H1 (cell line): ENCODE results near the gene FBXO7. TPM values are rescaled to one million over a fixed set of nuclear protein-coding genes. Genes with fewer than 3 reads are reported as not detected.

Source experiments
- CTCF ChIA-PET: fragments of 300-600 bp; sonication (Branson Sonifier 250); formaldehyde crosslinking; loops from one replicate; lab custom pipeline; 2021; ENCODE audit not compliant: partially characterized antibody; lab: Charles Lee
- POLR2A ChIA-PET: fragments of 300-600 bp; sonication (Branson Sonifier 250); formaldehyde crosslinking; loops from one replicate; lab custom pipeline; 2021; ENCODE audit warnings: inconsistent platforms; ENCODE audit not compliant: partially characterized antibody; lab: Charles Lee
- DNase-seq, 2 experiments: peaks; one replicate each; pipeline versions ENCODE4 v3.0.0 to v3.0.0-alpha.2; 2010 to 2022; ENCODE audit warnings: low spot score in 2 of 2, low read depth in 1 of 2, mixed read lengths in 1 of 2
- FAIRE-seq: peaks from 2 replicates; lab custom pipeline; 2011; peaks lifted over from hg19 to GRCh38; lab: Jason Lieb, UNC
- H2AFZ ChIP-seq: 2 replicates; pipeline ENCODE4 v1.8.1; 2012; ENCODE audit warnings: low read length, inconsistent platforms
- H2AK5ac ChIP-seq: 2 replicates; pipeline ENCODE4 v1.6.1; 2013; ENCODE audit warnings: low read depth, low read length
- H2BK120ac ChIP-seq: replicated peaks from 2 replicates; pipeline ENCODE3; 2013; ENCODE audit warnings: low read depth, low read length, inconsistent platforms
- H2BK12ac ChIP-seq: 2 replicates; pipeline ENCODE4 v1.6.1; 2013; ENCODE audit warnings: low read depth, low read length
- H2BK15ac ChIP-seq: 2 replicates; pipeline ENCODE4 v1.6.1; 2013; ENCODE audit warnings: low read length
- H2BK20ac ChIP-seq: 2 replicates; pipeline ENCODE4 v1.6.1; 2013; ENCODE audit warnings: low read length
- H2BK5ac ChIP-seq: 2 replicates; pipeline ENCODE4 v1.6.1; 2013; ENCODE audit warnings: low read depth, low read length
- H3K14ac ChIP-seq: 2 replicates; pipeline ENCODE4 v1.6.1; 2013; ENCODE audit warnings: inconsistent platforms; ENCODE audit not compliant: insufficient read length
- H3K18ac ChIP-seq: 2 replicates; pipeline ENCODE4 v1.6.1; 2013; ENCODE audit warnings: low read length; ENCODE audit errors: extremely low read depth
- H3K23ac ChIP-seq: 2 replicates; pipeline ENCODE4 v1.6.1; 2013; ENCODE audit warnings: inconsistent platforms; ENCODE audit not compliant: insufficient read length
- H3K23me2 ChIP-seq: 2 replicates; pipeline ENCODE4 v1.6.1; 2013; ENCODE audit warnings: low read depth, low read length
- H3K27ac ChIP-seq: 2 replicates; pipeline ENCODE4 v1.6.1; 2011; ENCODE audit warnings: low read depth, low read length, inconsistent platforms
- H3K27me3 ChIP-seq, 4 experiments: replicated peaks in 1 of 4; 1 replicate in 1 of 4; 2 replicates in 3 of 4; pipeline versions ENCODE4 v1.6.1 to v1.8.1; 2011 to 2013; ENCODE audit warnings: low read length in 3 of 4, mild to moderate bottlenecking in 3 of 4, inconsistent platforms in 2 of 4, mixed read lengths in 2 of 4, moderate library complexity in 1 of 4; ENCODE audit not compliant: control insufficient read depth in 3 of 4, insufficient read depth in 3 of 4; ENCODE audit errors: extremely low read depth in 1 of 4
- H3K36me3 ChIP-seq, 4 experiments: 2 replicates each; pipeline versions ENCODE4 v1.6.1 to v1.8.1; 2011 to 2013; ENCODE audit warnings: mild to moderate bottlenecking in 4 of 4, low read length in 3 of 4, moderate library complexity in 2 of 4, control low read depth in 1 of 4, inconsistent platforms in 1 of 4; ENCODE audit not compliant: insufficient read depth in 4 of 4, control insufficient read depth in 2 of 4
- H3K4ac ChIP-seq: replicated peaks from 2 replicates; pipeline ENCODE3; 2013; ENCODE audit warnings: low read length, low read depth, mixed read lengths, inconsistent platforms; ENCODE audit not compliant: insufficient read length
- H3K4me1 ChIP-seq, 4 experiments: replicated peaks in 1 of 4; 1 replicate in 1 of 4; 2 replicates in 3 of 4; pipeline versions ENCODE4 v1.6.1 to v1.8.1; 2011 to 2013; ENCODE audit warnings: low read length in 3 of 4, inconsistent platforms in 2 of 4, mixed read lengths in 1 of 4; ENCODE audit not compliant: insufficient read depth in 4 of 4, control insufficient read depth in 3 of 4
- H3K4me2 ChIP-seq, 2 experiments: 2 replicates each; pipeline versions ENCODE4 v1.6.1 to v1.8.1; 2011 to 2013; ENCODE audit warnings: low read depth in 2 of 2, low read length in 2 of 2, control low read depth in 1 of 2, inconsistent platforms in 1 of 2, mild to moderate bottlenecking in 1 of 2; ENCODE audit not compliant: insufficient read depth in 1 of 2
- H3K4me3 ChIP-seq, 4 experiments: fragments of 200-600, 300-600 bp in 1 of 4; sonication (generic), shearing (Covaris generic), sonication (Bioruptor Twin) in 1 of 4; 2 replicates each; pipeline versions ENCODE4 v1.5.1 to v1.8.1; 2011 to 2016; ENCODE audit warnings: low read length in 4 of 4, low read depth in 3 of 4, control low read depth in 2 of 4, inconsistent platforms in 2 of 4, mild to moderate bottlenecking in 2 of 4, mixed read lengths in 1 of 4, moderate library complexity in 1 of 4; ENCODE audit not compliant: insufficient read depth in 2 of 4; ENCODE audit errors: extremely low read depth in 1 of 4
- H3K56ac ChIP-seq: replicated peaks from 2 replicates; pipeline ENCODE3; 2013; ENCODE audit warnings: low read depth, mild to moderate bottlenecking, mixed read lengths, low read length, inconsistent platforms; ENCODE audit not compliant: insufficient read length
- H3K79me1 ChIP-seq: 2 replicates; pipeline ENCODE4 v1.6.1; 2013; ENCODE audit warnings: low read depth, low read length, control low read depth
- H3K79me2 ChIP-seq, 2 experiments: 2 replicates each; pipeline versions ENCODE4 v1.6.1 to v1.8.1; 2012 to 2013; ENCODE audit warnings: low read length in 2 of 2, mild to moderate bottlenecking in 2 of 2, inconsistent platforms in 1 of 2; ENCODE audit not compliant: insufficient read depth in 2 of 2, control insufficient read depth in 1 of 2
- H3K9ac ChIP-seq, 4 experiments: replicated peaks in 1 of 4; 1 replicate in 1 of 4; 2 replicates in 3 of 4; pipeline versions ENCODE4 v1.6.1 to v1.8.1; 2011 to 2013; ENCODE audit warnings: low read depth in 3 of 4, low read length in 3 of 4, control low read depth in 2 of 4, mild to moderate bottlenecking in 2 of 4, moderate library complexity in 2 of 4, inconsistent platforms in 1 of 4; ENCODE audit errors: extremely low read depth in 1 of 4
- H3K9me3 ChIP-seq, 2 experiments: 2 replicates each; pipeline versions ENCODE4 v1.6.1 to v1.8.1; 2012 to 2013; ENCODE audit warnings: mild to moderate bottlenecking in 2 of 2, moderate library complexity in 2 of 2, control low read depth in 1 of 2, inconsistent platforms in 1 of 2, low read depth in 1 of 2, low read length in 1 of 2, mixed read lengths in 1 of 2; ENCODE audit not compliant: insufficient read depth in 2 of 2
- H4K20me1 ChIP-seq, 2 experiments: replicated peaks in 1 of 2; 2 replicates each; pipeline versions ENCODE3 to v1.8.1; 2011 to 2013; ENCODE audit warnings: inconsistent platforms in 2 of 2, low read length in 2 of 2, mild to moderate bottlenecking in 1 of 2; ENCODE audit not compliant: insufficient read depth in 2 of 2, control insufficient read depth in 1 of 2
- H4K5ac ChIP-seq: 2 replicates; pipeline ENCODE4 v1.6.1; 2013; ENCODE audit warnings: low read length, low read depth, mixed read lengths, inconsistent platforms; ENCODE audit not compliant: insufficient read length
- H4K8ac ChIP-seq: 2 replicates; pipeline ENCODE4 v1.8.0; 2013; ENCODE audit warnings: mild to moderate bottlenecking, moderate library complexity, low read length, inconsistent platforms; ENCODE audit not compliant: insufficient read depth; ENCODE audit errors: extremely low read depth
- H4K91ac ChIP-seq: replicated peaks from 2 replicates; pipeline ENCODE3; 2013; ENCODE audit warnings: low read length, mixed read lengths, inconsistent platforms; ENCODE audit not compliant: insufficient read length
- CREB1 ChIP-seq: IDR thresholded peaks from 2 replicates; pipeline ENCODE4 v1.6.1; 2012; ENCODE audit warnings: inconsistent platforms
- EGR1 ChIP-seq: IDR thresholded peaks from 2 replicates; pipeline ENCODE4 v1.6.1; 2011; ENCODE audit warnings: low read depth, low read length, borderline replicate concordance
- JUND ChIP-seq: IDR thresholded peaks from 2 replicates; pipeline ENCODE4 v1.6.1; 2011; ENCODE audit warnings: mild to moderate bottlenecking, improper control_type of control experiment, low read length
- MAFK ChIP-seq: IDR thresholded peaks from 2 replicates; pipeline ENCODE4 v1.6.1; 2012; ENCODE audit warnings: low read depth, mild to moderate bottlenecking, improper control_type of control experiment, low read length
- PHF8 ChIP-seq: fragments of 200-600 bp; sonication (generic); conservative IDR thresholded peaks from 2 replicates; pipeline ENCODE4 v1.7.1; 2012; ENCODE audit warnings: low read depth, mild to moderate bottlenecking, inconsistent platforms, low read length, moderate library complexity
- TAF7 ChIP-seq: optimal IDR thresholded peaks from 2 replicates; pipeline ENCODE3; 2011; ENCODE audit warnings: low read depth, mild to moderate bottlenecking, inconsistent platforms, low read length, moderate library complexity, borderline replicate concordance
- TBP ChIP-seq: IDR thresholded peaks from 2 replicates; pipeline ENCODE4 v1.6.1; 2011; ENCODE audit warnings: low read depth, low read length, improper control_type of control experiment
- ZNF274 ChIP-seq: IDR thresholded peaks from 2 replicates; pipeline ENCODE4 v1.7.0; 2012; ENCODE audit warnings: low read length, borderline replicate concordance; ENCODE audit errors: extremely low read depth
- WGBS, 2 experiments: shearing (Covaris generic) in 1 of 2; methylation state at CpG; one replicate each; pipeline versions ENCODE4 v1.1.6 to v1.1.7; 2013 to 2015; ENCODE audit warnings: low lambda C conversion rate in 2 of 2, mixed read lengths in 2 of 2, inconsistent platforms in 1 of 2, low coverage in 1 of 2, missing lambda C conversion rate in 1 of 2; ENCODE audit not compliant: insufficient replicate concordance in 2 of 2, insufficient coverage in 1 of 2, insufficient read length in 1 of 2; ENCODE audit errors: extremely low coverage in 1 of 2, missing lambda C conversion rate in 1 of 2; 5-methylcytosine and 5-hydroxymethylcytosine counted together
- polyA plus RNA-seq, 7 experiments: library from polyadenylated mRNA; depleted of rRNA in 3 of 7; stranded (reverse) in 5 of 7; unstranded in 2 of 7; fragments of >200 nt in 5 of 7; fragments of 200-250 nt in 2 of 7; gene quantifications; 1 replicate in 5 of 7; 2 replicates in 1 of 7; 4 replicates in 1 of 7; pipeline versions ENCODE4 v1.2.1 to v1.2.3, GENCODE V29; 2011 to 2013; ENCODE audit warnings: missing spikeins in 2 of 7, mixed read lengths in 2 of 7
- total RNA-seq: library from RNA; stranded (reverse); fragmentation: NEBNext Ultra II Directional; extraction: Animal tissue kit (Norgen Biotek cat#: 25700); gene quantifications from 2 replicates; pipeline ENCODE4 v1.2.1, GENCODE V29; 2021
- TF ChIP-seq, protein P1 (sequence below): IDR thresholded peaks from 2 replicates; pipeline ENCODE4 v1.6.1; 2012; ENCODE audit warnings: inconsistent platforms

FBXO7 gene
- total and polyA plus RNA-seq, 2 of the 8 experiments (the other 6 are each of a cell fraction or from before 2014, with no cell fraction given): 62.7 to 76.1 TPM

DNA sequence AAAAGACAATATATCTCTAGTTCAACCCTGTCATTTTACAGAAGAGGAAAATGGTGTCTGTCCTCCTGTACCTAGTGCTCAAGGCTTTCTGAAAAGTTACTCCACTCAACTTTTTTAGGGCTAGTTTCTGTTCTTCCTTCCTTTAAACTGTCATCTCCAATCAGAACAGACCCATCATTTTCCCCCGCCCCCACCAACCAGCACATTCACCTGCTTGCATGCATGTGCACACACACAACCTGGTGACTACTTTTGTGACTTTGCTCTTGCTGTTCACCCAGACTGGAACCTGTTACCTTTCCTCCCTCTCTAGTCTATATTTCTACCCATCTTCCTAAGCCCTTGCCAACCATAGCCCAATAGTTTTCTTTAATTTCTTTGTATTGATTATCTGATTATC lies 5.6 kb downstream of the FBXO7 start:
- FAIRE-seq (no peak), DNase-seq (no peak)
- no peak overlapping the region for H2BK15ac ChIP-seq
- WGBS, 2 experiments: 90% methylated on average over 1 of the region's 1 CpG; no CpG with 5 or more reads in 1 of the 2 experiments
- H3K23me2 ChIP-seq: peaks cover 3% of the 10 kb centered on the region
- no peak overlapping the region for H2AK5ac ChIP-seq
- H4K5ac ChIP-seq: no peak overlapping the region
- no peak overlapping the region for H2BK120ac ChIP-seq
- H3K27me3 ChIP-seq: no peaks in the 10 kb centered on the region
- peaks cover 9 to 16% of the 10 kb centered on the region in 2 experiments for H4K20me1 ChIP-seq
- no peak overlapping the region for H2BK5ac ChIP-seq
- no peak overlapping the region for H2BK12ac ChIP-seq
- no peak overlapping the region for H3K4ac ChIP-seq
- H3K23ac ChIP-seq: no peak overlapping the region
- peaks cover 0 to 7% (median 3%) of the 10 kb centered on the region in 4 experiments; a peak in 7 of 8 replicates for H3K36me3 ChIP-seq
- no peak overlapping the region for H3K14ac ChIP-seq
- no peaks in the 10 kb centered on the region for H3K9me3 ChIP-seq
- H3K27ac ChIP-seq: no peak overlapping the region
- no peak overlapping the region for H2AFZ ChIP-seq
- H4K8ac ChIP-seq: no peak overlapping the region
- no peak overlapping the region for H2BK20ac ChIP-seq
- H3K4me1 ChIP-seq: peaks cover 0 to 3% (median 0%) of the 10 kb centered on the region in 4 experiments; a peak in 1 of 7 replicates
- H3K18ac ChIP-seq: no peak overlapping the region
- H3K79me1 ChIP-seq: 0 out of 2 replicates have a peak, but pooled peaks cover 2% of the 10 kb centered on the region
- H3K9ac ChIP-seq: no peak overlapping the region
- ChIA-PET POLR2A (no interaction called here), CTCF (interaction anchor here (0.5 kb wide), 1 partner anchor 96 kb away, joined by 7 read pairs; no protein-coding TSS in a partner anchor)
- peaks cover 4 to 60% of the 10 kb centered on the region in 2 experiments; a peak in 3 of 4 replicates for H3K79me2 ChIP-seq
- TF ChIP-seq, protein P1, sequence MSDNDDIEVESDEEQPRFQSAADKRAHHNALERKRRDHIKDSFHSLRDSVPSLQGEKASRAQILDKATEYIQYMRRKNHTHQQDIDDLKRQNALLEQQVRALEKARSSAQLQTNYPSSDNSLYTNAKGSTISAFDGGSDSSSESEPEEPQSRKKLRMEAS: no peak
- TF ChIP-seq ZNF274 (no peak), JUND (no peak), MAFK (no peak), CREB1 (no peak), TBP (no peak), EGR1 (no peak), PHF8 (no peak), TAF7 (no peak)
- no peak overlapping the region for H3K4me3 ChIP-seq
- H3K4me2 ChIP-seq: no peak overlapping the region
- no peak overlapping the region for H4K91ac ChIP-seq
- no peak overlapping the region for H3K56ac ChIP-seq
